ENCODE measurements around the gene PDZD7. TPM values are rescaled to one million over a fixed set of nuclear protein-coding genes. Genes with fewer than 3 reads are reported as not detected.
A peak's percentile ranks its signal among the peaks of the same experiment; 100 is the strongest.

PDZD7 gene
- total and polyA plus RNA-seq, 9 of the 15 experiments (the other 6 are each of a cell fraction or from before 2014, with no cell fraction given): 0.04 to 0.24 (median 0.08) TPM; not detected in 3

DNA sequence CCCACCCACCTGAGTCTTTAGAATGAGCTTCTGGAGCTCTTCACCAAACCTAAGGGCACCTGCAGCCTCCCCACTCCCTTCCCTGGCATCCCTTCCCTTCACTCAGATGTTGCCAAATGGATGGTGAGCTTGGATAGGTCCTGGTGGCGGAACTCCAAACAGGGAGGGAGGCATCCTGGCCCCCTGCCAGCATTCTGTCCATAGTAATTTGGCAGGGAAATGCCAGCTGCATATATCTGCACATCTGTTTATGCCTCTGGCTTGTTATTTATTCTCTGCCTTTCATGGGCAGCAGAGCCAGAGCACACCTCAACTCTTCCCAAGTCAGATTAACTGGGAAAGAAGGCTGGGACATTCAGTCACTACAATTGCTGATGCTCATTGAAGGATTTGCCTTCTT, 48.9 kb upstream of the PDZD7 start:
- POLR2A ChIA-PET: interaction anchor here (0.6 kb wide), 1 partner anchor 121 kb away, joined by 3 read pairs; no protein-coding TSS in a partner anchor

More for the DNA sequence above, 48.9 kb upstream of the PDZD7 start:
- BruUV-seq (replicated peaks): no TSS peak
- WGBS (ENCODE audit: insufficient coverage, low coverage, missing lambda C conversion rate): 0% methylated on average over 1 of the region's 1 CpG
- no peak overlapping the region for H3K9ac ChIP-seq (ENCODE audit: insufficient read depth in 1 of 2, low read depth in 2 of 2, low read length in 2 of 2)
- no peak for DNase-seq (ENCODE audit: extremely low read depth in 1 of 4, low spot score in 3 of 4)
- no peaks in the 10 kb centered on the region for H3K36me3 ChIP-seq (ENCODE audit: control insufficient read depth, insufficient read depth, low read length)
- no peaks in the 10 kb centered on the region for H3K79me2 ChIP-seq (ENCODE audit: control insufficient read depth, insufficient read depth, low read length)
- H3K9me3 ChIP-seq (replicated peaks; ENCODE audit: control insufficient read depth, insufficient read depth, low read depth, low read length): no peaks in the 10 kb centered on the region
- H3K27me3 ChIP-seq (ENCODE audit: control insufficient read depth in 2 of 2, insufficient read depth in 2 of 2, low read length in 2 of 2): peaks cover 6 to 16% of the 10 kb centered on the region in 2 experiments; a peak in 4 of 5 replicates
- FAIRE-seq: no peak
- H3K27ac ChIP-seq (ENCODE audit: extremely low read depth, low read depth, low read length): no peak overlapping the region
- no peak overlapping the region for H3K4me3 ChIP-seq
- CTCF ChIA-PET (ENCODE audit: low intra/inter-chr PET ratio): no interaction called here
- no peaks in the 10 kb centered on the region for H4K20me1 ChIP-seq (replicated peaks; ENCODE audit: control insufficient read depth, insufficient read depth, low read length)
- intact Hi-C loops (cut with micrococcal nuclease) (no loop called here), in situ Hi-C loops (cut with MboI) (no loop called here)
- ATAC-seq: no peak
- no peaks in the 10 kb centered on the region; a peak in 1 of 5 replicates for H3K4me1 ChIP-seq (replicated peaks in 1 of 2; ENCODE audit: control insufficient read depth in 2 of 2, insufficient read depth in 2 of 2, low read length in 2 of 2)
- no peaks in the 10 kb centered on the region for H3K9me1 ChIP-seq (ENCODE audit: control insufficient read depth, insufficient read depth, low read length)
- no peak overlapping the region for H3K4me2 ChIP-seq (ENCODE audit: insufficient read depth, low read length)
- TF ChIP-seq HLTF (IDR thresholded peaks at IDR 0.05) (no peak), PKNOX1 (IDR thresholded peaks at IDR 0.05) (no peak), HDAC8 (tag; IDR thresholded peaks at IDR 0.05) (no peak), ZNF263 (CRISPR knock-in tag; IDR thresholded peaks at IDR 0.05; ENCODE audit: borderline replicate concordance) (no peak), NFIC (IDR thresholded peaks at IDR 0.05) (peak; percentile 49; the same call in 1 of the 2 replicates)
- TF ChIP-seq, protein P1, sequence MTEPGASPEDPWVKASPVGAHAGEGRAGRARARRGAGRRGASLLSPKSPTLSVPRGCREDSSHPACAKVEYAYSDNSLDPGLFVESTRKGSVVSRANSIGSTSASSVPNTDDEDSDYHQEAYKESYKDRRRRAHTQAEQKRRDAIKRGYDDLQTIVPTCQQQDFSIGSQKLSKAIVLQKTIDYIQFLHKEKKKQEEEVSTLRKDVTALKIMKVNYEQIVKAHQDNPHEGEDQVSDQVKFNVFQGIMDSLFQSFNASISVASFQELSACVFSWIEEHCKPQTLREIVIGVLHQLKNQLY (CRISPR knock-in tag; conservative IDR thresholded peaks at IDR 0.05): no peak
- no peak overlapping the region for H2AFZ ChIP-seq (ENCODE audit: low read depth, low read length)
